SK-N-SH (cell line): Measurements from ENCODE around the gene TIMP2. TPM values are rescaled to one million over a fixed set of nuclear protein-coding genes. Genes with fewer than 3 reads are reported as not detected.
A peak's percentile ranks its signal among the peaks of the same experiment; 100 is the strongest.

Experiments
- CTCF ChIA-PET: fragments of 300-600, 350-600 bp; formaldehyde crosslinking; extraction: SDS; loops from one replicate; lab custom pipeline; 2021; lab: Yijun Ruan, JAX
- POLR2A ChIA-PET: fragments of 350-600 bp; sonication (Branson Sonifier 250); formaldehyde crosslinking; extraction: SDS; loops from one replicate; lab custom pipeline; 2020; ENCODE audit warnings: antibody characterized with exemption, inconsistent platforms; lab: Yijun Ruan, JAX
- DNase-seq: peaks from one replicate; pipeline ENCODE4 v3.0.0; 2012
- H2AFZ ChIP-seq: fragments of 200-600 bp; sonication (generic); 2 replicates; pipeline ENCODE4 v1.8.1; 2016; ENCODE audit warnings: antibody characterized with exemption, mild to moderate bottlenecking, low read depth
- H3F3A ChIP-seq: fragments of 200-600 bp; sonication (generic); replicated peaks from 2 replicates; pipeline ENCODE3; 2016; ENCODE audit warnings: antibody characterized with exemption, mild to moderate bottlenecking; ENCODE audit not compliant: insufficient read depth
- H3K27ac ChIP-seq, 2 experiments: fragments of 200-500 bp in 1 of 2; fragments of 200-600 bp in 1 of 2; sonication (Bioruptor generic) in 1 of 2; sonication (generic), shearing (Covaris generic) in 1 of 2; 2 replicates each; pipeline versions ENCODE4 v1.5.1 to v1.6.1; 2014 to 2016; ENCODE audit warnings: low read depth in 2 of 2, inconsistent platforms in 1 of 2, low read length in 1 of 2, mild to moderate bottlenecking in 1 of 2, mixed read lengths in 1 of 2
- H3K27me3 ChIP-seq: fragments of 200-600 bp; sonication (generic), shearing (Covaris generic); 2 replicates; pipeline ENCODE4 v1.6.1; 2016; ENCODE audit warnings: mixed run types; ENCODE audit not compliant: insufficient read depth
- H3K36me3 ChIP-seq, 2 experiments: fragments of 200-500 bp in 1 of 2; fragments of 200-600 bp in 1 of 2; sonication (Bioruptor generic) in 1 of 2; sonication (generic) in 1 of 2; replicated peaks in 1 of 2; 2 replicates each; pipeline versions ENCODE3 to v1.5.1; 2014 to 2016; ENCODE audit warnings: low read length in 1 of 2, mild to moderate bottlenecking in 1 of 2; ENCODE audit not compliant: insufficient read depth in 2 of 2, control insufficient read depth in 1 of 2
- H3K4me1 ChIP-seq, 2 experiments: fragments of 200-500 bp in 1 of 2; fragments of 200-600 bp in 1 of 2; sonication (Bioruptor generic) in 1 of 2; sonication (generic), shearing (Covaris generic) in 1 of 2; 2 replicates each; pipeline versions ENCODE4 v1.5.1 to v1.6.1; 2014 to 2016; ENCODE audit warnings: low read depth in 1 of 2, low read length in 1 of 2, mixed run types in 1 of 2; ENCODE audit not compliant: insufficient read depth in 2 of 2, control insufficient read depth in 1 of 2
- H3K4me2 ChIP-seq: fragments of 200-600 bp; sonication (generic), shearing (Covaris generic); 2 replicates; pipeline ENCODE4 v1.6.1; 2017; ENCODE audit warnings: mixed run types
- H3K4me3 ChIP-seq, 2 experiments: fragments of 200-500 bp in 1 of 2; fragments of 200-600 bp in 1 of 2; sonication (Bioruptor generic) in 1 of 2; sonication (generic), shearing (Covaris generic) in 1 of 2; 2 replicates each; pipeline versions ENCODE4 v1.5.1 to v1.8.1; 2014 to 2016; ENCODE audit warnings: low read depth in 2 of 2, inconsistent platforms in 1 of 2, low read length in 1 of 2, mild to moderate bottlenecking in 1 of 2, mixed read lengths in 1 of 2, moderate library complexity in 1 of 2
- H3K79me2 ChIP-seq: fragments of 200-600 bp; sonication (generic); 2 replicates; pipeline ENCODE4 v1.8.1; 2017; ENCODE audit warnings: mild to moderate bottlenecking; ENCODE audit not compliant: insufficient read depth
- H3K9ac ChIP-seq: fragments of 200-600 bp; sonication (generic); 2 replicates; pipeline ENCODE4 v1.6.1; 2017; ENCODE audit warnings: mixed run types
- H3K9me2 ChIP-seq: fragments of 200-600 bp; sonication (generic); 2 replicates; pipeline ENCODE4 v1.6.1; 2017; ENCODE audit warnings: mixed run types
- H3K9me3 ChIP-seq: fragments of 200-600 bp; sonication (generic); 2 replicates; pipeline ENCODE4 v1.6.1; 2017; ENCODE audit warnings: mixed run types, mild to moderate bottlenecking, moderate library complexity
- H4K20me1 ChIP-seq: fragments of 200-600 bp; sonication (generic); 2 replicates; pipeline ENCODE4 v1.6.1; 2017; ENCODE audit warnings: mild to moderate bottlenecking, mixed run types; ENCODE audit not compliant: insufficient read depth
- EZH2phosphoT487 ChIP-seq: fragments of 200-600 bp; sonication (generic); IDR thresholded peaks from 2 replicates; pipeline ENCODE4 v1.6.1; 2017; ENCODE audit warnings: low read depth, mixed run types, mild to moderate bottlenecking, antibody characterized with exemption, moderate library complexity, borderline replicate concordance
- RAD21 ChIP-seq: IDR thresholded peaks from 2 replicates; pipeline ENCODE4 v1.6.1; 2012; ENCODE audit warnings: mild to moderate bottlenecking, low read length
- TCF12 ChIP-seq: IDR thresholded peaks from 2 replicates; pipeline ENCODE4 v1.4.0; 2012
- WGBS: methylation state at CpG from one replicate; pipeline ENCODE4 v1.1.6; 2017; ENCODE audit warnings: low lambda C conversion rate; 5-methylcytosine and 5-hydroxymethylcytosine counted together
- polyA plus RNA-seq, 3 experiments: library from polyadenylated mRNA; depleted of rRNA; stranded (reverse); fragments of >200 nt; gene quantifications; 2 replicates each; pipeline ENCODE4 v1.2.3, GENCODE V29; 2012
- TF ChIP-seq, protein P1 (sequence below): IDR thresholded peaks from 2 replicates; pipeline ENCODE4 v1.6.1; 2012; ENCODE audit warnings: mild to moderate bottlenecking, low read depth, low read length, moderate library complexity
- TF ChIP-seq, protein P2 (sequence below): fragments of 200-600 bp; sonication (generic); IDR thresholded peaks from 2 replicates; pipeline ENCODE4 v1.6.1; 2017; ENCODE audit warnings: antibody characterized with exemption, mild to moderate bottlenecking, moderate library complexity

Gene TIMP2
- polyA plus RNA-seq, 1 of the 3 experiments (the other 2 are of a cell fraction): 441 TPM

DNA sequence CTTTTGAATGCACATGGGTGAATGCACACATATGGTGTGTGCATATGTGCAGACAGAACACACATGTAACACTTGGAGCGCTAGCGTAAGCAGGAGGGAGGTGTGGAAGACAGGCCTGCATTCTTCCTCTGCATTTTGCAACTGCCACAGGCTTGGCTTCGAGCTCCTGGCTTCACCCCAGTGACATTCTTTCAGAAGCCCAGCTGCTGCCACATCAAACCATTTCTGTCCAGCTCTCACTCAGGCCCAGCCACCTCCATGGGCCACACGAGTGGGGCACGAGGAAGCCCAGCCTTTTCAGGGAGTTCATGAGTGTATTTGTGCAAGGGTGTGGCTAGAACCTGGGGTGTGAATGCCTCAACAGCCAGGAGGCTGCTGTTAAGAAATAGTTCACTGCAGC is 35.7 kb upstream of the TIMP2 start:
- peaks cover 8% of the 10 kb centered on the region in 2 experiments; a peak in 2 of 4 replicates for H3K4me1 ChIP-seq
- H2AFZ ChIP-seq: no peak overlapping the region
- TF ChIP-seq TCF12 (no peak), EZH2phosphoT487 (no peak)
- H3K4me2 ChIP-seq: no peak overlapping the region
- no peak overlapping the region for H3K4me3 ChIP-seq
- ChIA-PET CTCF (interaction anchor here (1.3 to 26.0 kb wide), 3 partner anchors 14 to 100 kb away, joined by 4 to 458 read pairs (median 194); partner anchors contain the start of gene LGALS3BP), POLR2A (no interaction called here)
- H3K9me2 ChIP-seq: no peaks in the 10 kb centered on the region
- 90% methylated on average over 5 of the region's 5 CpGs for WGBS
- H3K36me3 ChIP-seq: no peaks in the 10 kb centered on the region
- H3F3A ChIP-seq: peaks cover 4% of the 10 kb centered on the region
- H3K9ac ChIP-seq: no peak overlapping the region
- no peaks in the 10 kb centered on the region for H3K79me2 ChIP-seq
- no peaks in the 10 kb centered on the region for H3K9me3 ChIP-seq
- no peak for DNase-seq
- H3K27me3 ChIP-seq: no peaks in the 10 kb centered on the region
- H3K27ac ChIP-seq: no peak overlapping the region
- no peaks in the 10 kb centered on the region for H4K20me1 ChIP-seq

DNA sequence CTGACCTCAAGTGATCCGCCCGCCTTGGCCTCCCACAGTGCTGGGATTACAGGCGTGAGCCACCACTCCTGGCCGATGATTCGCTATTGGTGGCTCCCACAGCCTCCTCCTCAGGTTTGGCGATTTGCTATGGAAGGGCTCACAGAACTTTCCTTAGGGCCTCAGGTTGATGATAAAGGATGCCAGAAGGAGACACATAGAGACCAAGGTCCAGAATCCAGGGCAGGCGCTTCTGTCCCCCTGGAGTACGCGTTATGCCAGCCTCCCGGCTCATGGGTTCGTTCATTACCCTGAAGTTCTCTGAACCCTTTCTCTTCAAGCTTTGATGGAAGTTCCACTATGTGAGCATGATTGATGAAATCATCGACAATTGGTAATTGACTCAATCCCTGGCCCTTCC is 34.6 kb upstream of the TIMP2 start:
- H3K4me2 ChIP-seq: no peak overlapping the region
- no peaks in the 10 kb centered on the region for H3K27me3 ChIP-seq
- ChIA-PET POLR2A (no interaction called here), CTCF (interaction anchor here (0.8 to 26.0 kb wide), 3 partner anchors 16 to 99 kb away, joined by 3 to 458 read pairs (median 194); partner anchors contain the start of gene LGALS3BP)
- TF ChIP-seq, protein P1, sequence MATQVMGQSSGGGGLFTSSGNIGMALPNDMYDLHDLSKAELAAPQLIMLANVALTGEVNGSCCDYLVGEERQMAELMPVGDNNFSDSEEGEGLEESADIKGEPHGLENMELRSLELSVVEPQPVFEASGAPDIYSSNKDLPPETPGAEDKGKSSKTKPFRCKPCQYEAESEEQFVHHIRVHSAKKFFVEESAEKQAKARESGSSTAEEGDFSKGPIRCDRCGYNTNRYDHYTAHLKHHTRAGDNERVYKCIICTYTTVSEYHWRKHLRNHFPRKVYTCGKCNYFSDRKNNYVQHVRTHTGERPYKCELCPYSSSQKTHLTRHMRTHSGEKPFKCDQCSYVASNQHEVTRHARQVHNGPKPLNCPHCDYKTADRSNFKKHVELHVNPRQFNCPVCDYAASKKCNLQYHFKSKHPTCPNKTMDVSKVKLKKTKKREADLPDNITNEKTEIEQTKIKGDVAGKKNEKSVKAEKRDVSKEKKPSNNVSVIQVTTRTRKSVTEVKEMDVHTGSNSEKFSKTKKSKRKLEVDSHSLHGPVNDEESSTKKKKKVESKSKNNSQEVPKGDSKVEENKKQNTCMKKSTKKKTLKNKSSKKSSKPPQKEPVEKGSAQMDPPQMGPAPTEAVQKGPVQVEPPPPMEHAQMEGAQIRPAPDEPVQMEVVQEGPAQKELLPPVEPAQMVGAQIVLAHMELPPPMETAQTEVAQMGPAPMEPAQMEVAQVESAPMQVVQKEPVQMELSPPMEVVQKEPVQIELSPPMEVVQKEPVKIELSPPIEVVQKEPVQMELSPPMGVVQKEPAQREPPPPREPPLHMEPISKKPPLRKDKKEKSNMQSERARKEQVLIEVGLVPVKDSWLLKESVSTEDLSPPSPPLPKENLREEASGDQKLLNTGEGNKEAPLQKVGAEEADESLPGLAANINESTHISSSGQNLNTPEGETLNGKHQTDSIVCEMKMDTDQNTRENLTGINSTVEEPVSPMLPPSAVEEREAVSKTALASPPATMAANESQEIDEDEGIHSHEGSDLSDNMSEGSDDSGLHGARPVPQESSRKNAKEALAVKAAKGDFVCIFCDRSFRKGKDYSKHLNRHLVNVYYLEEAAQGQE: no peak
- TF ChIP-seq, protein P2, sequence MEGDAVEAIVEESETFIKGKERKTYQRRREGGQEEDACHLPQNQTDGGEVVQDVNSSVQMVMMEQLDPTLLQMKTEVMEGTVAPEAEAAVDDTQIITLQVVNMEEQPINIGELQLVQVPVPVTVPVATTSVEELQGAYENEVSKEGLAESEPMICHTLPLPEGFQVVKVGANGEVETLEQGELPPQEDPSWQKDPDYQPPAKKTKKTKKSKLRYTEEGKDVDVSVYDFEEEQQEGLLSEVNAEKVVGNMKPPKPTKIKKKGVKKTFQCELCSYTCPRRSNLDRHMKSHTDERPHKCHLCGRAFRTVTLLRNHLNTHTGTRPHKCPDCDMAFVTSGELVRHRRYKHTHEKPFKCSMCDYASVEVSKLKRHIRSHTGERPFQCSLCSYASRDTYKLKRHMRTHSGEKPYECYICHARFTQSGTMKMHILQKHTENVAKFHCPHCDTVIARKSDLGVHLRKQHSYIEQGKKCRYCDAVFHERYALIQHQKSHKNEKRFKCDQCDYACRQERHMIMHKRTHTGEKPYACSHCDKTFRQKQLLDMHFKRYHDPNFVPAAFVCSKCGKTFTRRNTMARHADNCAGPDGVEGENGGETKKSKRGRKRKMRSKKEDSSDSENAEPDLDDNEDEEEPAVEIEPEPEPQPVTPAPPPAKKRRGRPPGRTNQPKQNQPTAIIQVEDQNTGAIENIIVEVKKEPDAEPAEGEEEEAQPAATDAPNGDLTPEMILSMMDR: peak; percentile 25; the same call in 1 of the 2 replicates
- TF ChIP-seq RAD21: 0 out of 2 replicates have a peak, but pooled peaks have one; percentile 11
- H3K4me1 ChIP-seq: peaks cover 8% of the 10 kb centered on the region in 2 experiments; a peak in 2 of 4 replicates
- H3K9ac ChIP-seq: no peak overlapping the region
- no peak overlapping the region for H2AFZ ChIP-seq
- no peaks in the 10 kb centered on the region for H3K36me3 ChIP-seq
- no peaks in the 10 kb centered on the region for H3K9me3 ChIP-seq
- H3K4me3 ChIP-seq: no peak overlapping the region
- peaks cover 4% of the 10 kb centered on the region for H3F3A ChIP-seq
- no peak for DNase-seq
- H4K20me1 ChIP-seq: no peaks in the 10 kb centered on the region
- no peaks in the 10 kb centered on the region for H3K9me2 ChIP-seq
- H3K79me2 ChIP-seq: no peaks in the 10 kb centered on the region
- WGBS: 93% methylated on average over 12 of the region's 12 CpGs
- no peak overlapping the region for H3K27ac ChIP-seq
